GM15510 (cell line): Measurements from ENCODE around the gene GPD2.

ENCODE experiments used
- POLR2A ChIP-seq: IDR thresholded peaks from 3 replicates; pipeline ENCODE4 v1.6.1; 2011; ENCODE audit warnings: borderline replicate concordance; ENCODE audit not compliant: insufficient read length; ENCODE audit errors: extremely low read depth

The GPD2 gene

GRCh38 chr2:156427074-156427473 lies 9.1 kb upstream of the GPD2 start:
- TF ChIP-seq POLR2A: no peak

DNA sequence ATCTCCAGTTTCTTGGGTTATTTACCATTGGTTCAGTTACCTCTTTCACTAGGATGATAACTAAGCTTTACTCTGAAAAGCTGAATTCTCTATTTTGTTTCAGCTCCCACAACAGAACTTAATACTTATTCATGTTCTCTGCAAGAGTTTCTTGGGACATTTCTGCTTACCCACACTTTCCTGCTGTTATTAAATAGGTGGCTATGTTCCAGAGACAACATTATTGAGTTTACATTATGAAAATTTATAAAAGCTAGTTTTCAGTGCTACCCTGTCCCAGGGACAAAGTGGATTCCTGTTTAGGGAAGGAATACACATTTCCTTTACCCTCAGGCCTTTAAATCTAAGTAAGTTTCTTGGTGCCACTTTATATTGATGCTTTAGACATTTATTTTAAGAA lies 7.0 kb upstream of the GPD2 start:
- no peak for TF ChIP-seq POLR2A

- TF ChIP-seq POLR2A: no peak
These were observed 5.8 kb upstream of the GPD2 start for GRCh38 chr2:156430236-156430979.

DNA sequence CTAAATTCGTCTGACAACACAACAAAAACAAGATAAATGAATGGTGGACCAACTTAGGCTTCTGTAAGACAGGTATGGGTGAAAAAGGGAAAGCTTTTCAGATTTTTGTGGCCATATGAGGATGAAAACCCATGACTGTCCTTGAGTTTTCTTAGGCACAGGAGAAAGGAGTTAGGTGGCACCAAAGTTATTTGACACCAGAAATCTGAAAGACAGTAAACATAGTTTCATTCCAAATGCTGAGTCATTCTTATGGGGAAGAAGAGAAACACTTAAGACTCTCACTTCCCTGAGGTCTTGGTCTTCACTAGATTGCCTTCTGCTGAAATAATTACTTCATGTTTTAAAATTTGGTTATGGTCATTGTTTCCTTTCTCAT lies 5.2 kb upstream of the GPD2 start:
- TF ChIP-seq POLR2A: no peak

- no peak for TF ChIP-seq POLR2A
These were observed 1.5 kb upstream of the GPD2 start for GRCh38 chr2:156434461-156435291.

GRCh38 chr2:156435396-156435717 lies 822 bp upstream of the GPD2 start:
- no peak for TF ChIP-seq POLR2A

GRCh38 chr2:156436497-156437085 lies 412 bp downstream of the GPD2 start:
- no peak for TF ChIP-seq POLR2A

GRCh38 chr2:156437272-156437930 lies 1.2 kb downstream of the GPD2 start:
- no peak for TF ChIP-seq POLR2A

DNA sequence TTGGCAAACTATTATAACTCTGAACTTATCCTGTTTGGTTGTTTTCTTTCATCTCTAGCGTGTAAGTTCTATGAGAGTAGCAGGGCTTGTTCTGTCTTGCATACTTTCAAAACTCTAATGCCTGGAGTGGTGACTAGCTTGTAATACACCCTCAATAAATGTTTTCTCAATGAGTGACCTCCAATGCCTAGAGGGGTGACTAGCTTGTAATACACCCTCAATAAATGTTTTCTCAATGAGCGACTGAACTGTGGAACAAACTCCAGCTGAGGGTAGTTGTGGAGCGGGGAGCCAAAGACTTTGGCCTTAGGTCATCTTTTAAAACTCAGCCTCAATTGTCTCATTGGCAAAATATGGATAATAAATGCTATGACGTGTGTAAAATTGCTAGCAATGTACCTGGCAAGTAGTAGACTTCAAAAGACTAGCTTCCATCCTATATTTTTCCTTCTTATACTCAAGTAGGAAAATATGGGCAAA lies 1.8 kb downstream of the GPD2 start:
- TF ChIP-seq POLR2A: no peak

- TF ChIP-seq POLR2A: no peak
These were observed 6.9 kb downstream of the GPD2 start for GRCh38 chr2:156443089-156443488.

GRCh38 chr2:156445296-156446220 lies 9.4 kb downstream of the GPD2 start:
- TF ChIP-seq POLR2A: no peak

DNA sequence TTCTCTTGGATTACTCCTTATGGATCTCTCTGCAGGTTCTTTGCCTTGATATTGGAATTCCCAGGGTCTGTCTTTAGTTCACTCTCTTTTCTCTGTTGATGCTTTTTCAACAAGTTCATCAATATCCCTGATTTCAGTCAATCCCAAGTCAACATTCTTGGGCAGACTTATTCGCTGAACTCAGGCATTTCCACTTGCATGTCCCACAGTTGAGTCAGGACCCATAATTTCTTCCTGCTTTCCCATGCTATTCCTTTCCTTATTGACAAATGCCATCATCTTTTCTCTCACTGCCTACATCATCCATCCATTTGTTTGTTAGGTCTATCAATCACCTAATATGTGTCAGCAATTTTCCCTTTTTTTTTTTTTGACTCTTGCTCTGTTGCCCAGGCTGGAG lies 11.6 kb downstream of the GPD2 start:
- no peak for TF ChIP-seq POLR2A

GRCh38 chr2:156448766-156449165 lies 12.6 kb downstream of the GPD2 start:
- TF ChIP-seq POLR2A: no peak

- no peak for TF ChIP-seq POLR2A
These were observed 16.8 kb downstream of the GPD2 start for GRCh38 chr2:156452971-156453370.
